Smooth muscle cell (in vitro differentiated cells): ENCODE data around the gene ALPI. TPM values are rescaled to one million over a fixed set of nuclear protein-coding genes. Genes with fewer than 3 reads are reported as not detected.

Experiments used
- DNase-seq: peaks from one replicate; lab custom pipeline; 2025; ENCODE audit not compliant: unreplicated experiment; lab: John Stamatoyannopoulos, UW
- H2AFZ ChIP-seq: fragments of 200-600 bp; sonication (generic); 2 replicates; pipeline ENCODE4 v1.6.0; 2016; ENCODE audit warnings: antibody characterized with exemption, low read depth, mild to moderate bottlenecking
- H3F3A ChIP-seq: fragments of 200-600 bp; sonication (generic); 2 replicates; pipeline ENCODE4 v1.6.0; 2017; ENCODE audit warnings: antibody characterized with exemption, low read depth
- H3K27ac ChIP-seq: fragments of 200-600 bp; sonication (generic); 2 replicates; pipeline ENCODE4 v1.5.1; 2016; ENCODE audit warnings: low read depth, mild to moderate bottlenecking
- H3K27me3 ChIP-seq: fragments of 200-600 bp; sonication (generic); 2 replicates; pipeline ENCODE4 v1.6.1; 2016; ENCODE audit warnings: low read depth, mild to moderate bottlenecking
- H3K36me3 ChIP-seq: fragments of 200-600 bp; sonication (generic); 2 replicates; pipeline ENCODE4 v1.5.1; 2016; ENCODE audit warnings: low read depth
- H3K4me1 ChIP-seq: fragments of 200-600 bp; sonication (generic); 2 replicates; pipeline ENCODE4 v1.5.1; 2016; ENCODE audit warnings: low read depth
- H3K4me2 ChIP-seq: fragments of 200-600 bp; sonication (generic); 2 replicates; pipeline ENCODE4 v1.6.0; 2016; ENCODE audit warnings: mild to moderate bottlenecking
- H3K4me3 ChIP-seq: fragments of 200-600 bp; sonication (generic); 2 replicates; pipeline ENCODE4 v1.5.1; 2016; ENCODE audit warnings: mild to moderate bottlenecking
- H3K79me2 ChIP-seq: fragments of 200-600 bp; sonication (generic); 2 replicates; pipeline ENCODE4 v1.6.0; 2016; ENCODE audit warnings: low read depth, mild to moderate bottlenecking
- H3K9ac ChIP-seq: fragments of 200-600 bp; sonication (generic); 2 replicates; pipeline ENCODE4 v1.6.0; 2016; ENCODE audit warnings: low read depth
- H3K9me3 ChIP-seq: fragments of 200-600 bp; sonication (generic); replicated peaks from 2 replicates; pipeline ENCODE4 v1.5.1; 2016; ENCODE audit warnings: low read depth
- H4K20me1 ChIP-seq: fragments of 200-600 bp; sonication (generic); 2 replicates; pipeline ENCODE4 v1.6.0; 2016; ENCODE audit warnings: low read depth
- CTCF ChIP-seq: fragments of 200-600 bp; sonication (generic); IDR thresholded peaks from 2 replicates; pipeline ENCODE4 v1.5.1; 2017; ENCODE audit warnings: borderline replicate concordance, mild to moderate bottlenecking, antibody characterized with exemption; ENCODE audit not compliant: insufficient read depth, poor library complexity, severe bottlenecking
- WGBS: methylation state at CpG from one replicate; pipeline ENCODE4 v1.1.7; 2016; ENCODE audit warnings: low lambda C conversion rate; 5-methylcytosine and 5-hydroxymethylcytosine counted together
- polyA plus RNA-seq: library from polyadenylated mRNA; unstranded; fragments of >200 nt; fragmentation: Nextera tagmentation; extraction: Ambion mirVana; gene quantifications from 2 replicates; pipeline ENCODE4 v1.2.1, GENCODE V29; 2016
- total RNA-seq: library from RNA; depleted of rRNA; stranded (reverse); fragments of >200 nt; gene quantifications from 2 replicates; pipeline ENCODE4 v1.2.3, GENCODE V29; 2014

Gene ALPI
- total and polyA plus RNA-seq, 2 experiments from 2014 or later, result not detected

GRCh38 chr2:232434563-232435374, 21.2 kb upstream of the ALPI start:
- Histone ChIP-seq H3K4me3 (no peak overlapping the region), H3K36me3 (no peaks in the 10 kb centered on the region), H3F3A (no peaks in the 10 kb centered on the region), H3K9ac (no peak overlapping the region), H4K20me1 (no peaks in the 10 kb centered on the region), H3K9me3 (no peaks in the 10 kb centered on the region), H3K27ac (no peak overlapping the region), H3K79me2 (no peaks in the 10 kb centered on the region), H3K27me3 (no peaks in the 10 kb centered on the region), H3K4me1 (no peaks in the 10 kb centered on the region), H3K4me2 (no peak overlapping the region), H2AFZ (no peak overlapping the region)
- WGBS, result 94% methylated on average over 12 of the region's 12 CpGs
- DNase-seq, result no peak
- TF ChIP-seq CTCF, result no peak

GRCh38 chr2:232435375-232435648, 20.6 kb upstream of the ALPI start:
- Histone ChIP-seq H3K4me3 (no peak overlapping the region), H3K27ac (no peak overlapping the region), H3K4me1 (no peaks in the 10 kb centered on the region), H3K9me3 (no peaks in the 10 kb centered on the region), H2AFZ (no peak overlapping the region), H3F3A (no peaks in the 10 kb centered on the region), H3K79me2 (no peaks in the 10 kb centered on the region), H3K4me2 (no peak overlapping the region), H3K36me3 (no peaks in the 10 kb centered on the region), H4K20me1 (no peaks in the 10 kb centered on the region), H3K9ac (no peak overlapping the region), H3K27me3 (no peaks in the 10 kb centered on the region)
- no peak for DNase-seq
- WGBS, result 91% methylated on average over 4 of the region's 4 CpGs
- no peak for TF ChIP-seq CTCF

GRCh38 chr2:232435805-232436204, 20.1 kb upstream of the ALPI start:
- Histone ChIP-seq H4K20me1 (no peaks in the 10 kb centered on the region), H3K36me3 (no peaks in the 10 kb centered on the region), H3K4me2 (no peak overlapping the region), H3K9ac (no peak overlapping the region), H3K27ac (no peak overlapping the region), H3K9me3 (no peaks in the 10 kb centered on the region), H3F3A (no peaks in the 10 kb centered on the region), H3K4me1 (no peaks in the 10 kb centered on the region), H3K4me3 (no peak overlapping the region), H3K79me2 (no peaks in the 10 kb centered on the region), H2AFZ (no peak overlapping the region), H3K27me3 (no peaks in the 10 kb centered on the region)
- 96% methylated on average over 7 of the region's 7 CpGs for WGBS
- TF ChIP-seq CTCF, result no peak
- no peak for DNase-seq
